Measurements from ENCODE around the gene TUBA1C. TPM values are rescaled to one million over a fixed set of nuclear protein-coding genes. Genes with fewer than 3 reads are reported as not detected.
"Not testable (repeated sequence)": the region's sequence is repeated elsewhere in the genome, so short reads cannot be mapped to it uniquely, and the experiment has no call there.

TUBA1C gene
- total RNA-seq, 4 donors from 2014 or later, result 53.9 to 130 (median 72.5) TPM

DNA sequence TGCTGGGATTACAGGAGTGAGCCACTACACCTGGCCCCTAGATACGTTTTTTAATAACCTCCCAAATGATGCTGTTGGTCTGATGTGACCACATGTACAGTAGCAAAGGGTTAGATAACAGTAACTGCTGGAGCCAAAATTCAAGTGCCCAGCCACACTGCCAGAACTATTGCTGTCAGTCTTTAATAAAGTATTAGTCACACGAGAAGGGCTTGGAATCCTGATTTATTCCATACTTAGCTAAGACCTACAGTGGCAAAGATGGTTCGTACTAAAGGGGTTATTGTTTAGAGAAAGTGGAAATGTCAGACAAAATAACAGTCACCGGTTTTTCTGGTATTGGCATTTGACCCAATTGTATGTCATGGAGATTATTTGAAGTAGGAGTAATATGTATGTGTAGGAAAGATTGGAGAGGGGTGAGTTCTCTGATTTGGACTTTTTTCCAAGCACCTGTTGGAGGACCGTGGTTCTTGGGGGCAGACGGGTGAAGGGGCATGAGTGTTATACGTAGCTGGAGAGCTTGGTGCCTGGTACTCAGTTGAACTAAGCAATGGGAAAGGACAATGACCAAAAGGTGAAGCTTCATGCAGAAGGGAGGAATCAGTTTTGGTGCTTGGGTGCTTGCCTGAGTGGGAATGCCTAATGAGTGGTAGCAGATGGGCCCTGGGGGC, 9.7 kb downstream of the TUBA1C start:
- Histone ChIP-seq H3K36me3 (peaks cover 0 to 16% of the 10 kb centered on the region in 2 donors), H3K4me1 (no peaks in the 10 kb centered on the region), H3K27ac (no peak overlapping the region), H3K4me3 (no peak overlapping the region), H3K9me3 (no peaks in the 10 kb centered on the region), H3K27me3 (no peaks in the 10 kb centered on the region)
- TF ChIP-seq, protein P1, sequence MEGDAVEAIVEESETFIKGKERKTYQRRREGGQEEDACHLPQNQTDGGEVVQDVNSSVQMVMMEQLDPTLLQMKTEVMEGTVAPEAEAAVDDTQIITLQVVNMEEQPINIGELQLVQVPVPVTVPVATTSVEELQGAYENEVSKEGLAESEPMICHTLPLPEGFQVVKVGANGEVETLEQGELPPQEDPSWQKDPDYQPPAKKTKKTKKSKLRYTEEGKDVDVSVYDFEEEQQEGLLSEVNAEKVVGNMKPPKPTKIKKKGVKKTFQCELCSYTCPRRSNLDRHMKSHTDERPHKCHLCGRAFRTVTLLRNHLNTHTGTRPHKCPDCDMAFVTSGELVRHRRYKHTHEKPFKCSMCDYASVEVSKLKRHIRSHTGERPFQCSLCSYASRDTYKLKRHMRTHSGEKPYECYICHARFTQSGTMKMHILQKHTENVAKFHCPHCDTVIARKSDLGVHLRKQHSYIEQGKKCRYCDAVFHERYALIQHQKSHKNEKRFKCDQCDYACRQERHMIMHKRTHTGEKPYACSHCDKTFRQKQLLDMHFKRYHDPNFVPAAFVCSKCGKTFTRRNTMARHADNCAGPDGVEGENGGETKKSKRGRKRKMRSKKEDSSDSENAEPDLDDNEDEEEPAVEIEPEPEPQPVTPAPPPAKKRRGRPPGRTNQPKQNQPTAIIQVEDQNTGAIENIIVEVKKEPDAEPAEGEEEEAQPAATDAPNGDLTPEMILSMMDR (IDR thresholded peaks at IDR 0.05 in 4 of 5, conservative IDR thresholded peaks at IDR 0.05 in 1 of 5), result no peak
- DNase-seq (no peak), ATAC-seq (no peak)
- intact Hi-C loops (cut with DNase I; ENCODE audit: low total_unique reads), result no loop called here
- in situ Hi-C loops (cut with MboI; ENCODE audit: low sequenced_read_pairs in 4 of 4), result no loop called here

DNA sequence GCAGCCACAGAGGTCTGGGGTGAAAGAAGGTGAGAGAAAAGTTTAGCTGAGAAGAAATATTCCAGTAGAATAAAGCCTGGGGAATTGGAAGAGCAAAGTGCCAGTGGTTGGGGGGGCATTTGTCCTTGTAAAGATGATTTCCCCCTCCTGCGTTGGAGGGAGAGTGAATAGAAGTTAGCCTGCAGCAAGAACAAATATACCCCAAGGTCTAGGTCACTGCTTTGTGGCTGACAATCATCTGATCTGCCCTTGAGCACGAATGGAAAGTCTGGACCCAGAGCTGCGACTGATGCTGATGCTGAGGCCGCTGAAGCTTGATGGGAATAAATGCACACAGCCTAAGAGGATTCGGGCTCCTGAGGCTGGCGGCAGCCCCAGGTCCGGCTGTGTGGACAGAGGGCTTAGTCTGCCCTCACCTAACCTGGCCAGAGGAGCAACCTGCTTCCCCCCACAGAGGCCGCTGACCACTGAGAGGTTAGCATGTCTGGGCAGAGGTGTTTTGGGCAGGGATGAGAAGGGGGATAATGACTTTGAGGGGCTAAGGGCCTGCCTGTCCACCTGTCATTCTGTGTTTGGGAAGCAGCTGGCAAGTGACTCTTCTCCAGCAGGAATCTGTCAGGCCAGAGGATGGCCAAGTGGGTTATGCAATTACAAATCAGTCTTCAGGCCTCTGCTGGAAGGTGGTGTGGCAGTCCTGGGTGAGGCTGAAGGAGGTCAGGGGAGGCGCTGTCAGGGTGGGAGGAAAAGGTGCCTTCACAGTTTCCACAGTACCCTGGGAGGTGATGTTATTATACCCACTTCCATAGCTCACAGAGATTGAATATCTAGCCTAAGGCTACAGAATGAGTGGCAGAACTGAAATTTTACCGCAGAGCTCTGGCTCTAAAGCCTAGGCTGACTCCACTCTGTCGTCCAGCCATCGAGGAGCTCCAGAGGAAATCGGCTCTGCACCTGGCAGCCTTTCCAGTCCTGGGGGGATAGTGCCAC, 11.7 kb downstream of the TUBA1C start:
- in situ Hi-C loops (cut with MboI; ENCODE audit: low sequenced_read_pairs in 4 of 4), result no loop called here
- Histone ChIP-seq H3K27me3 (no peaks in the 10 kb centered on the region), H3K36me3 (peaks cover 0 to 7% of the 10 kb centered on the region in 2 donors), H3K9me3 (no peaks in the 10 kb centered on the region), H3K4me1 (no peaks in the 10 kb centered on the region), H3K4me3 (no peak overlapping the region), H3K27ac (no peak overlapping the region)
- no peak for DNase-seq
- TF ChIP-seq, protein P1 (IDR thresholded peaks at IDR 0.05 in 4 of 5, conservative IDR thresholded peaks at IDR 0.05 in 1 of 5), result no peak
- TF ChIP-seq POLR2A (IDR thresholded peaks at IDR 0.05), result no peak
- ATAC-seq, result no peak
- intact Hi-C loops (cut with DNase I; ENCODE audit: low total_unique reads), result no loop called here

DNA sequence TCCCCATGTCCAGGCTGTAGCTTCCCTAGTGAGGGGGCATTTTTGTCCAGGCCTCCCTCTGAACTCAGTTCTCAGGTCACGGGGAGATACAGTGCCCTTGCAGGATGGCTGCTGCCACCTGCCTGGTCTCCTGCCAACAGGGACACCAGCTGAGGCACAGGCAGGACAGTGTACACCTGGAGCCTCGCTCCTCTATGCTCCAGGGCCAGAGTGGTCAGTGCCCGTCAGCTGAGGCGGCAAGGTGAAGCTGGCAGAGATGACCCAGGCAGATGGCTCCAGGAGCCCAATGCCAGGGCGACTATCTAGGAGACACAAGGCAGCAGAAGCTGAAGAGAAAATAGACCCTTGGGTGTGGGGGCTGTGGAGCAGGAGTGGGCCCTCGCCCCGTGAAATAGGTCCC, 12.6 kb downstream of the TUBA1C start:
- TF ChIP-seq, protein P1 (IDR thresholded peaks at IDR 0.05 in 4 of 5, conservative IDR thresholded peaks at IDR 0.05 in 1 of 5), result no peak
- no peak for TF ChIP-seq POLR2A (IDR thresholded peaks at IDR 0.05)
- H3K27me3 ChIP-seq, result peaks cover 0 to 2% (median 2%) of the 10 kb centered on the region in 3 donors
- no peak overlapping the region for H3K27ac ChIP-seq
- ATAC-seq (no peak), DNase-seq (no peak)
- peaks cover 0 to 7% of the 10 kb centered on the region in 2 donors for H3K36me3 ChIP-seq
- no peaks in the 10 kb centered on the region for H3K9me3 ChIP-seq
- intact Hi-C loops (cut with DNase I; ENCODE audit: low total_unique reads), result no loop called here
- H3K4me1 ChIP-seq, result no peaks in the 10 kb centered on the region
- in situ Hi-C loops (cut with MboI; ENCODE audit: low sequenced_read_pairs in 4 of 4), result no loop called here
- no peak overlapping the region for H3K4me3 ChIP-seq

DNA sequence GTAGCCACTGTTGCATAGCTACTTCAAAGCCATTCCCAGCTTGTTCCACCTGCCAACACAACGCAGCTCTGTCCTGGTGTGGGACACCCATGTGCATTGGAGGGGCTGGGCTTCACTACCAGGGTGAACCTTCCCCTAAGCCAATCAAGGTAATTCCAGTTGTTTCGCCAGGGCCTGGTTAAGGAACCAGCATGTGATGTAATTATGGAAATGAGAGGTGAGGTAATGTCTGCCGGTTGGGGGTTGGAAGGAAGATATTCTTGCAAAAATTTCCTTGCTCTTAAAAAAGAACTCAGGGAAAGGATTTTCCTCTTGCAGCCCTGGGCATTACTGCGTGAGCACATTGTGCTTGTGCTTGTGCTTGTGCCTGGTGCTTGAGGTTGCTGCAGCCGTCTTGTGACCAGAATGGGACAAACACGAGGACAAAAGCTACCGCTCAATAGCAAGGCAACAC, 14.9 kb downstream of the TUBA1C start:
- intact Hi-C loops (cut with DNase I; ENCODE audit: low total_unique reads), result no loop called here
- in situ Hi-C loops (cut with MboI; ENCODE audit: low sequenced_read_pairs in 4 of 4), result no loop called here
- Histone ChIP-seq H3K4me1 (no peaks in the 10 kb centered on the region), H3K27me3 (peaks cover 9 to 13% (median 12%) of the 10 kb centered on the region in 3 donors), H3K36me3 (no peaks in the 10 kb centered on the region), H3K4me3 (no peak overlapping the region), H3K9me3 (no peaks in the 10 kb centered on the region), H3K27ac (no peak overlapping the region)
- ATAC-seq (no peak), DNase-seq (no peak)
- TF ChIP-seq POLR2A (IDR thresholded peaks at IDR 0.05), result no peak
- TF ChIP-seq, protein P1 (IDR thresholded peaks at IDR 0.05 in 4 of 5, conservative IDR thresholded peaks at IDR 0.05 in 1 of 5), result no peak

DNA sequence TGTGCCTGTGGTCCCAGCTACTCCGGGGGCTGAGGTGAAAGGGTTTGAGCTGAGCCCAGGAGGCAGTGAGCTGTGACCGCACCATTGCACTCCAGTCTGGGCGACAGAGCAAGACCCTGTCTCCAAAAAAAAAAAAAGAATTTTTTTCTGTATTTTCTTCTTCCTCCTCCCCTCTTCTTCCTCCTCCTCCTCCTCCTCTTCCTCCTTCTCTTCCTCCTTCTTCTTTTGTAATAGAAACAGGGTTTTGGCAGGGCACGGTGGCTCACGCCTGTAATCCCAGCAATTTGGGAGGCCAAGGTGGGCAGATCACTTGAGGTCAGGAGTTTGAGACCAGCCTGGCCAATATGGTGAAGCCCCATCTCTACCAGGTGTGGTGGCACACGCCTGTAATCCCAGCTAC, 15.7 kb downstream of the TUBA1C start:
- H3K9me3 ChIP-seq; H3K4me1 ChIP-seq; in situ Hi-C loops (cut with MboI; ENCODE audit: low sequenced_read_pairs in 4 of 4); ATAC-seq; intact Hi-C loops (cut with DNase I; ENCODE audit: low total_unique reads); H3K36me3 ChIP-seq; H3K27ac ChIP-seq; DNase-seq; H3K4me3 ChIP-seq: not testable (repeated sequence)
- H3K27me3 ChIP-seq, result peaks cover 10 to 13% (median 12%) of the 10 kb centered on the region in 3 donors

Measured in gastrocnemius medialis (tissue), 4 donors.